NCI-H524 (cell line): ENCODE results near the gene NHSL1.

Source experiments
- DNase-seq, 2 experiments: peaks; one replicate each; lab custom pipeline; 2025; lab: John Stamatoyannopoulos, UW

NHSL1 gene

DNA sequence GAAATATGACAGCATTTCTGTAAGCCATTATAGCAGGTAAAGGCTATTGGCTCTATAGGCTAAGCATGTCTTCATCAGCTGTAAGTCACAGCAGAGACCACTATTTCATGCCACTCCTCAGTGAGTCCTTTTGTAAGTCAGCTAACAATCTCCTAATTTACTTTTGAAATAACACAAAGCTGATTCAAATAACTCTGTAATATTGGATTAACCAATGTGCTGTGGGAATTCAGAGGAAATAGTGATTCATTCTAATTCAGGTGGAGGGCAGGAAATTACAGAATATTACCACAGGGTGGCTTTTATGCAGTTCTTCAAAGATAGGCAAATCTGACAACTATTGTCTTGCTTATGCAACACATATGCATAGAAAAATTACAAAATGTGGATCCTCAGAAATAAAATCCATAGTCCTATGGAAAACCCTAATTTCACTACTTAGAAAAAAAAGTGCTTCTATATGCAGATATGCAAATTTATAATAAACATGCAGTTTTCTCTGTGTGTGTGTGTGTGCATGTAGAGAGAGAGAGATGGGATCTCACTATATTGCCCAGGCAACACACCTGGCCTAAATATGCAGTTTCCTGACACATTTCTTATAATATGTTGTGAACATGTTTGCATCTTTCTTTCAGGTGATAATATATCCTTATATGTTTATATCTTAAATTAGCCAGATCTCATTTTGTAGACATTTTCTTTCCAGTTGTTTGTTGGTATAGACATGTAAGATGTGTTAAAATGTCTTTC lies 126.4 kb downstream of the NHSL1 start:
- no peak for DNase-seq
